MM.1S (cell line): Measurements from ENCODE around the gene PPP1R15B.

ENCODE experiments used
- EZH2phosphoT487 ChIP-seq: fragments of 300-600 bp; sonication (generic); IDR thresholded peaks from 2 replicates; pipeline ENCODE4 v1.6.1; 2018; ENCODE audit warnings: antibody characterized with exemption, low read length
- TF ChIP-seq, protein P1 (sequence below): fragments of 300-600 bp; sonication (generic); IDR thresholded peaks from 2 replicates; pipeline ENCODE4 v1.5.1; 2016; ENCODE audit warnings: antibody characterized with exemption, low read length, mixed read lengths

- TF ChIP-seq, protein P1, sequence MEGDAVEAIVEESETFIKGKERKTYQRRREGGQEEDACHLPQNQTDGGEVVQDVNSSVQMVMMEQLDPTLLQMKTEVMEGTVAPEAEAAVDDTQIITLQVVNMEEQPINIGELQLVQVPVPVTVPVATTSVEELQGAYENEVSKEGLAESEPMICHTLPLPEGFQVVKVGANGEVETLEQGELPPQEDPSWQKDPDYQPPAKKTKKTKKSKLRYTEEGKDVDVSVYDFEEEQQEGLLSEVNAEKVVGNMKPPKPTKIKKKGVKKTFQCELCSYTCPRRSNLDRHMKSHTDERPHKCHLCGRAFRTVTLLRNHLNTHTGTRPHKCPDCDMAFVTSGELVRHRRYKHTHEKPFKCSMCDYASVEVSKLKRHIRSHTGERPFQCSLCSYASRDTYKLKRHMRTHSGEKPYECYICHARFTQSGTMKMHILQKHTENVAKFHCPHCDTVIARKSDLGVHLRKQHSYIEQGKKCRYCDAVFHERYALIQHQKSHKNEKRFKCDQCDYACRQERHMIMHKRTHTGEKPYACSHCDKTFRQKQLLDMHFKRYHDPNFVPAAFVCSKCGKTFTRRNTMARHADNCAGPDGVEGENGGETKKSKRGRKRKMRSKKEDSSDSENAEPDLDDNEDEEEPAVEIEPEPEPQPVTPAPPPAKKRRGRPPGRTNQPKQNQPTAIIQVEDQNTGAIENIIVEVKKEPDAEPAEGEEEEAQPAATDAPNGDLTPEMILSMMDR: no peak
- no peak for TF ChIP-seq EZH2phosphoT487
Measured at GRCh38 chr1:204406621-204407020, 5.0 kb downstream of the PPP1R15B start.
